Neural cell (in vitro differentiated cells): ENCODE data around the gene ASAP3. TPM values are rescaled to one million over a fixed set of nuclear protein-coding genes. Genes with fewer than 3 reads are reported as not detected.

Experiments used
- H2AFZ ChIP-seq: fragments of 200-600, 300-800 bp; sonication (generic), shearing (Covaris generic); 2 replicates; pipeline ENCODE4 v1.6.0; 2014; ENCODE audit warnings: low read depth, mild to moderate bottlenecking, antibody characterized with exemption, low read length, moderate library complexity
- H3F3A ChIP-seq: fragments of 200-600 bp; shearing (Covaris generic); 2 replicates; pipeline ENCODE4 v1.6.1; 2016; ENCODE audit warnings: mild to moderate bottlenecking, moderate library complexity, mixed read lengths, antibody characterized with exemption, low read length; ENCODE audit not compliant: insufficient read depth, poor library complexity, severe bottlenecking
- H3K27ac ChIP-seq: fragments of 200-600, 300-800 bp; sonication (generic), shearing (Covaris generic); 2 replicates; pipeline ENCODE4 v1.5.1; 2014; ENCODE audit warnings: mild to moderate bottlenecking, low read length, moderate library complexity
- H3K27me3 ChIP-seq: fragments of 300-800, 200-600 bp; sonication (generic), shearing (Covaris generic); 2 replicates; pipeline ENCODE4 v1.6.0; 2014; ENCODE audit warnings: mild to moderate bottlenecking, low read depth, low read length, moderate library complexity; ENCODE audit not compliant: insufficient read depth
- H3K36me3 ChIP-seq: fragments of 300-800, 200-600 bp; sonication (generic), shearing (Covaris generic); 2 replicates; pipeline ENCODE4 v1.5.1; 2014; ENCODE audit warnings: mild to moderate bottlenecking, antibody characterized with exemption, low read length, moderate library complexity; ENCODE audit not compliant: insufficient read depth
- H3K4me2 ChIP-seq: fragments of 300-800, 200-600 bp; sonication (generic), shearing (Covaris generic); 2 replicates; pipeline ENCODE4 v1.6.0; 2014; ENCODE audit warnings: mild to moderate bottlenecking, low read length
- H3K4me3 ChIP-seq: fragments of 300-800, 200-600 bp; sonication (generic), shearing (Covaris generic); 2 replicates; pipeline ENCODE4 v1.5.1; 2014; ENCODE audit warnings: mild to moderate bottlenecking, low read length, moderate library complexity
- H3K79me2 ChIP-seq: fragments of 200-600 bp; shearing (Covaris generic); replicated peaks from 2 replicates; pipeline ENCODE4 v1.6.0; 2014; ENCODE audit warnings: mild to moderate bottlenecking, low read length, moderate library complexity; ENCODE audit not compliant: insufficient read depth
- H3K9ac ChIP-seq: fragments of 300-800, 200-600 bp; sonication (generic), shearing (Covaris generic); 2 replicates; pipeline ENCODE4 v1.6.1; 2016; ENCODE audit warnings: mild to moderate bottlenecking, low read length, mixed read lengths
- H3K9me2 ChIP-seq: fragments of 200-600 bp; shearing (Covaris generic); 2 replicates; pipeline ENCODE4 v1.6.1; 2016; ENCODE audit warnings: mild to moderate bottlenecking, low read length, mixed read lengths; ENCODE audit not compliant: insufficient read depth
- H3K9me3 ChIP-seq: fragments of 200-600, 300-800 bp; sonication (generic), shearing (Covaris generic); 2 replicates; pipeline ENCODE4 v1.6.1; 2016; ENCODE audit warnings: mild to moderate bottlenecking, mixed run types, low read length, moderate library complexity, mixed read lengths
- H4K20me1 ChIP-seq: fragments of 200-600 bp; shearing (Covaris generic); 2 replicates; pipeline ENCODE4 v1.6.1; 2016; ENCODE audit warnings: mild to moderate bottlenecking, mixed run types; ENCODE audit not compliant: insufficient read depth
- EP300 ChIP-seq: fragments of 450-650 bp; conservative IDR thresholded peaks from 2 replicates; pipeline ENCODE4 v1.6.1; 2014; ENCODE audit warnings: antibody characterized with exemption, mild to moderate bottlenecking, moderate library complexity; ENCODE audit not compliant: poor library complexity, severe bottlenecking
- EZH2 ChIP-seq: fragments of 200-600, 300-800 bp; shearing (Covaris generic), sonication (generic); IDR thresholded peaks from 2 replicates; pipeline ENCODE4 v1.6.1; 2014; ENCODE audit warnings: antibody characterized with exemption, low read length, borderline replicate concordance, mild to moderate bottlenecking; ENCODE audit not compliant: insufficient read depth, poor library complexity, severe bottlenecking
- MXI1 ChIP-seq: fragments of 450-650 bp; conservative IDR thresholded peaks from 2 replicates; pipeline ENCODE4 v1.6.1; 2014; ENCODE audit warnings: antibody characterized with exemption, mild to moderate bottlenecking; ENCODE audit not compliant: poor library complexity, severe bottlenecking
- POLR2AphosphoS5 ChIP-seq: IDR thresholded peaks from 2 replicates; pipeline ENCODE4 v1.6.1; 2012
- SMC3 ChIP-seq: fragments of 450-650 bp; conservative IDR thresholded peaks from 2 replicates; pipeline ENCODE4 v1.6.1; 2014; ENCODE audit warnings: antibody characterized with exemption, mild to moderate bottlenecking, moderate library complexity; ENCODE audit not compliant: poor library complexity
- polyA plus RNA-seq: library from polyadenylated mRNA; depleted of rRNA; stranded (reverse); fragments of >200 nt; gene quantifications from 2 replicates; pipeline ENCODE4 v1.2.3, GENCODE V29; 2014
- TF ChIP-seq, protein P1 (sequence below): fragments of 450-650 bp; IDR thresholded peaks from 2 replicates; pipeline ENCODE4 v1.5.1; 2014; ENCODE audit warnings: antibody characterized with exemption, mild to moderate bottlenecking, moderate library complexity; ENCODE audit not compliant: poor library complexity, severe bottlenecking
- TF ChIP-seq, protein P2 (sequence below): IDR thresholded peaks from 2 replicates; pipeline ENCODE4 v1.6.1; 2012; ENCODE audit warnings: borderline replicate concordance

ASAP3 gene
- polyA plus RNA-seq, 1 donor from 2014 or later: 24.9 TPM

GRCh38 chr1:23424293-23425192 lies 59.4 kb downstream of the ASAP3 start, which contains the start of gene TCEA3:
Gene TCEA3, minus strand, starts transcription at chr1:23424748. Its CDS starts 115 bp downstream, at chr1:23424633.
- no peaks in the 10 kb centered on the region for H3K36me3 ChIP-seq
- H3K27ac ChIP-seq: no peak within 1 kb of the TSS
- H3K9ac ChIP-seq: no peak within 1 kb of the TSS
- no peak within 1 kb of the TSS for H3K4me2 ChIP-seq
- no peaks in the 10 kb centered on the region for H3K9me3 ChIP-seq
- H3K9me2 ChIP-seq: no peaks in the 10 kb centered on the region
- H3K4me3 ChIP-seq: no peak within 1 kb of the TSS
- peaks cover 30% of the 10 kb centered on the region for H3K27me3 ChIP-seq
- H3F3A ChIP-seq: no peaks in the 10 kb centered on the region
- no peak within 1 kb of the TSS for H2AFZ ChIP-seq
- H3K79me2 ChIP-seq: no peaks in the 10 kb centered on the region
- H4K20me1 ChIP-seq: no peaks in the 10 kb centered on the region
- TF ChIP-seq, protein P1, sequence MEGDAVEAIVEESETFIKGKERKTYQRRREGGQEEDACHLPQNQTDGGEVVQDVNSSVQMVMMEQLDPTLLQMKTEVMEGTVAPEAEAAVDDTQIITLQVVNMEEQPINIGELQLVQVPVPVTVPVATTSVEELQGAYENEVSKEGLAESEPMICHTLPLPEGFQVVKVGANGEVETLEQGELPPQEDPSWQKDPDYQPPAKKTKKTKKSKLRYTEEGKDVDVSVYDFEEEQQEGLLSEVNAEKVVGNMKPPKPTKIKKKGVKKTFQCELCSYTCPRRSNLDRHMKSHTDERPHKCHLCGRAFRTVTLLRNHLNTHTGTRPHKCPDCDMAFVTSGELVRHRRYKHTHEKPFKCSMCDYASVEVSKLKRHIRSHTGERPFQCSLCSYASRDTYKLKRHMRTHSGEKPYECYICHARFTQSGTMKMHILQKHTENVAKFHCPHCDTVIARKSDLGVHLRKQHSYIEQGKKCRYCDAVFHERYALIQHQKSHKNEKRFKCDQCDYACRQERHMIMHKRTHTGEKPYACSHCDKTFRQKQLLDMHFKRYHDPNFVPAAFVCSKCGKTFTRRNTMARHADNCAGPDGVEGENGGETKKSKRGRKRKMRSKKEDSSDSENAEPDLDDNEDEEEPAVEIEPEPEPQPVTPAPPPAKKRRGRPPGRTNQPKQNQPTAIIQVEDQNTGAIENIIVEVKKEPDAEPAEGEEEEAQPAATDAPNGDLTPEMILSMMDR: no peak
- TF ChIP-seq EZH2: no peak

- no peak overlapping the region for H3K4me2 ChIP-seq
- H3K36me3 ChIP-seq: no peaks in the 10 kb centered on the region
- no peaks in the 10 kb centered on the region for H3K9me3 ChIP-seq
- H2AFZ ChIP-seq: no peak overlapping the region
- H3K9ac ChIP-seq: no peak overlapping the region
- no peaks in the 10 kb centered on the region for H3K79me2 ChIP-seq
- no peaks in the 10 kb centered on the region for H3F3A ChIP-seq
- no peaks in the 10 kb centered on the region for H3K9me2 ChIP-seq
- H3K27me3 ChIP-seq: peaks cover 30% of the 10 kb centered on the region
- no peak overlapping the region for H3K4me3 ChIP-seq
- H3K27ac ChIP-seq: no peak overlapping the region
- no peaks in the 10 kb centered on the region for H4K20me1 ChIP-seq
- TF ChIP-seq POLR2AphosphoS5: no peak
- no peak for TF ChIP-seq EZH2
- no peak for TF ChIP-seq EP300
Measured at GRCh38 chr1:23423415-23424292, 60.3 kb downstream of the ASAP3 start.

GRCh38 chr1:23422941-23423340 lies 61.0 kb downstream of the ASAP3 start:
- no peaks in the 10 kb centered on the region for H4K20me1 ChIP-seq
- peaks cover 30% of the 10 kb centered on the region for H3K27me3 ChIP-seq
- no peak overlapping the region for H3K4me3 ChIP-seq
- no peaks in the 10 kb centered on the region for H3K79me2 ChIP-seq
- H2AFZ ChIP-seq: no peak overlapping the region
- no peaks in the 10 kb centered on the region for H3F3A ChIP-seq
- no peak overlapping the region for H3K4me2 ChIP-seq
- H3K9me3 ChIP-seq: no peaks in the 10 kb centered on the region
- no peak overlapping the region for H3K27ac ChIP-seq
- no peaks in the 10 kb centered on the region for H3K9me2 ChIP-seq
- TF ChIP-seq MXI1 (no peak), EP300 (no peak), EZH2 (no peak), POLR2AphosphoS5 (no peak), SMC3 (no peak)
- TF ChIP-seq, protein P2, sequence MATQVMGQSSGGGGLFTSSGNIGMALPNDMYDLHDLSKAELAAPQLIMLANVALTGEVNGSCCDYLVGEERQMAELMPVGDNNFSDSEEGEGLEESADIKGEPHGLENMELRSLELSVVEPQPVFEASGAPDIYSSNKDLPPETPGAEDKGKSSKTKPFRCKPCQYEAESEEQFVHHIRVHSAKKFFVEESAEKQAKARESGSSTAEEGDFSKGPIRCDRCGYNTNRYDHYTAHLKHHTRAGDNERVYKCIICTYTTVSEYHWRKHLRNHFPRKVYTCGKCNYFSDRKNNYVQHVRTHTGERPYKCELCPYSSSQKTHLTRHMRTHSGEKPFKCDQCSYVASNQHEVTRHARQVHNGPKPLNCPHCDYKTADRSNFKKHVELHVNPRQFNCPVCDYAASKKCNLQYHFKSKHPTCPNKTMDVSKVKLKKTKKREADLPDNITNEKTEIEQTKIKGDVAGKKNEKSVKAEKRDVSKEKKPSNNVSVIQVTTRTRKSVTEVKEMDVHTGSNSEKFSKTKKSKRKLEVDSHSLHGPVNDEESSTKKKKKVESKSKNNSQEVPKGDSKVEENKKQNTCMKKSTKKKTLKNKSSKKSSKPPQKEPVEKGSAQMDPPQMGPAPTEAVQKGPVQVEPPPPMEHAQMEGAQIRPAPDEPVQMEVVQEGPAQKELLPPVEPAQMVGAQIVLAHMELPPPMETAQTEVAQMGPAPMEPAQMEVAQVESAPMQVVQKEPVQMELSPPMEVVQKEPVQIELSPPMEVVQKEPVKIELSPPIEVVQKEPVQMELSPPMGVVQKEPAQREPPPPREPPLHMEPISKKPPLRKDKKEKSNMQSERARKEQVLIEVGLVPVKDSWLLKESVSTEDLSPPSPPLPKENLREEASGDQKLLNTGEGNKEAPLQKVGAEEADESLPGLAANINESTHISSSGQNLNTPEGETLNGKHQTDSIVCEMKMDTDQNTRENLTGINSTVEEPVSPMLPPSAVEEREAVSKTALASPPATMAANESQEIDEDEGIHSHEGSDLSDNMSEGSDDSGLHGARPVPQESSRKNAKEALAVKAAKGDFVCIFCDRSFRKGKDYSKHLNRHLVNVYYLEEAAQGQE: no peak
- H3K9ac ChIP-seq: no peak overlapping the region
- no peaks in the 10 kb centered on the region for H3K36me3 ChIP-seq
